ENCODE measurements around the gene ABLIM3. TPM values are rescaled to one million over a fixed set of nuclear protein-coding genes. Genes with fewer than 3 reads are reported as not detected.

Gene ABLIM3
- polyA plus RNA-seq, 1 donor from 2014 or later: 17.7 TPM

- no peak for TF ChIP-seq TAF1 (IDR thresholded peaks at IDR 0.05; ENCODE audit: low read depth)
- TF ChIP-seq RAD21 (conservative IDR thresholded peaks at IDR 0.05): no peak
- no peak for TF ChIP-seq POLR2AphosphoS5 (IDR thresholded peaks at IDR 0.05)
- TF ChIP-seq REST (IDR thresholded peaks at IDR 0.05; ENCODE audit: borderline replicate concordance): no peak
- TF ChIP-seq CTCF (IDR thresholded peaks at IDR 0.05; ENCODE audit: poor library complexity, severe bottlenecking): no peak
- TF ChIP-seq EP300 (conservative IDR thresholded peaks at IDR 0.05; ENCODE audit: poor library complexity, severe bottlenecking): no peak
- TF ChIP-seq MXI1 (conservative IDR thresholded peaks at IDR 0.05; ENCODE audit: poor library complexity, severe bottlenecking): no peak
- TF ChIP-seq EZH2 (IDR thresholded peaks at IDR 0.05; ENCODE audit: borderline replicate concordance, insufficient read depth, low read length, poor library complexity, severe bottlenecking): no peak
- TF ChIP-seq SMC3 (conservative IDR thresholded peaks at IDR 0.05; ENCODE audit: poor library complexity): no peak
- Histone ChIP-seq H2AFZ (ENCODE audit: low read depth, low read length) (no peak overlapping the region), H3K9ac (ENCODE audit: low read length) (no peak overlapping the region), H3K9me2 (ENCODE audit: insufficient read depth, low read length) (no peaks in the 10 kb centered on the region), H3K36me3 (ENCODE audit: insufficient read depth, low read length) (no peaks in the 10 kb centered on the region), H4K20me1 (ENCODE audit: insufficient read depth) (no peaks in the 10 kb centered on the region), H3K9me3 (ENCODE audit: low read length) (no peaks in the 10 kb centered on the region), H3K79me2 (replicated peaks; ENCODE audit: insufficient read depth, low read length) (no peaks in the 10 kb centered on the region), H3K4me3 (ENCODE audit: low read length) (no peak overlapping the region), H3K4me2 (ENCODE audit: low read length) (no peak overlapping the region), H3K27ac (ENCODE audit: low read length) (no peak overlapping the region), H3K27me3 (ENCODE audit: insufficient read depth, low read depth, low read length) (no peaks in the 10 kb centered on the region), H3F3A (ENCODE audit: insufficient read depth, low read length, poor library complexity, severe bottlenecking) (no peaks in the 10 kb centered on the region)
These were observed 148.0 kb downstream of the ABLIM3 start for GRCh38 chr5:149289301-149289700.

- Histone ChIP-seq H3K79me2 (replicated peaks; ENCODE audit: insufficient read depth, low read length) (no peaks in the 10 kb centered on the region), H3K4me2 (ENCODE audit: low read length) (no peak overlapping the region), H3K4me3 (ENCODE audit: low read length) (no peak overlapping the region), H3K9me3 (ENCODE audit: low read length) (no peaks in the 10 kb centered on the region), H3K27me3 (ENCODE audit: insufficient read depth, low read depth, low read length) (no peaks in the 10 kb centered on the region), H3K27ac (ENCODE audit: low read length) (no peak overlapping the region), H3K9ac (ENCODE audit: low read length) (no peak overlapping the region), H4K20me1 (ENCODE audit: insufficient read depth) (no peaks in the 10 kb centered on the region), H2AFZ (ENCODE audit: low read depth, low read length) (no peak overlapping the region), H3K36me3 (ENCODE audit: insufficient read depth, low read length) (no peaks in the 10 kb centered on the region), H3K9me2 (ENCODE audit: insufficient read depth, low read length) (no peaks in the 10 kb centered on the region), H3F3A (ENCODE audit: insufficient read depth, low read length, poor library complexity, severe bottlenecking) (no peaks in the 10 kb centered on the region)
- TF ChIP-seq TAF1 (IDR thresholded peaks at IDR 0.05; ENCODE audit: low read depth) (no peak), RAD21 (conservative IDR thresholded peaks at IDR 0.05) (no peak), MXI1 (conservative IDR thresholded peaks at IDR 0.05; ENCODE audit: poor library complexity, severe bottlenecking) (no peak), POLR2AphosphoS5 (IDR thresholded peaks at IDR 0.05) (no peak), SMC3 (conservative IDR thresholded peaks at IDR 0.05; ENCODE audit: poor library complexity) (no peak), CTCF (IDR thresholded peaks at IDR 0.05; ENCODE audit: poor library complexity, severe bottlenecking) (no peak), EP300 (conservative IDR thresholded peaks at IDR 0.05; ENCODE audit: poor library complexity, severe bottlenecking) (no peak), REST (IDR thresholded peaks at IDR 0.05; ENCODE audit: borderline replicate concordance) (no peak), EZH2 (IDR thresholded peaks at IDR 0.05; ENCODE audit: borderline replicate concordance, insufficient read depth, low read length, poor library complexity, severe bottlenecking) (no peak)
These were observed 153.9 kb downstream of the ABLIM3 start for GRCh38 chr5:149294872-149295829.
